Cerebellar nuclear complex (tissue), 1 donor: ENCODE results near the gene COL23A1.

Source experiments
- DNase-seq, 2 experiments: peaks; one replicate each; lab custom pipeline; 2025; lab: John Stamatoyannopoulos, UW

The COL23A1 gene

GRCh38 chr5:178532236-178532635 lies 58.0 kb downstream of the COL23A1 start:
- DNase-seq: no peak

GRCh38 chr5:178531786-178532185 lies 58.4 kb downstream of the COL23A1 start:
- DNase-seq: no peak

DNA sequence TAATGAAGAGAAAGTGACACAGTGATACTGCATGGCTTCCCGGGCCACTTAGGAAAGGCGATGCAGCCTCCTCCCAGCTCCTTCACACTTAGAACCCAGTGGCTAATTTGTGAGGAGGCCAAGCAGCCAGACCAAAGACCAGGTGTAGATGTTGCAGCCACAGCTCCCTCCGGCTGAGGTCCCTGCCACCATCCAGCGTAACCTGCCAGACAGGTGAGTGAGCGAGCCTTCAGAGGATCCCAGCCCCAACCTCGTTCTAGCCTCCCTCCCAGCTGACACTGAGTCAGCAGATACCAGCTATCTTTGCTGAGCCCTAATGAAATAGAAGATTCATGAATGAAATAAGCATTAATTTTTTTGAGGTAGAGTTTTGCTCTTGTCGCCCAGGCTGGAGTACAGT lies 59.7 kb downstream of the COL23A1 start:
- no peak for DNase-seq

DNA sequence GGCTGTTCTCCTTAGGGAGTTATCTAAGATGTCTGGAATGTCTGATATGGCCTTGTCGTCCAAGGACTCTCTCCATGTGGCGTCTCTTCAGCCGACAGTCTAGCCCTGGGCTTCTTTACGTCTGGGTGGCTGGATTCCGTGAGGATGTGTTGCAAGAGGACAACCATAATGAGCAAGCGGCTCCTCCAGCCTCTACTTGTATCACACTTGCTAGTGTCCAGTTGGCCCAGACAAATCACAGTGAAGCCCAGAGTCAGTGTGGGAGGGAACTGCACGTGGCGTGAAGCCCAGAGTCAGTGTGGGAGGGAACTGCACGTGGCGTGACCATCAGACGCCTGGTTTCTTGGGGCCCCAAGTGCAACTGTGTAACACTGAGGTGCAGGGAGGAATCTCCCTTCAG lies 61.1 kb downstream of the COL23A1 start:
- DNase-seq: no peak

DNA sequence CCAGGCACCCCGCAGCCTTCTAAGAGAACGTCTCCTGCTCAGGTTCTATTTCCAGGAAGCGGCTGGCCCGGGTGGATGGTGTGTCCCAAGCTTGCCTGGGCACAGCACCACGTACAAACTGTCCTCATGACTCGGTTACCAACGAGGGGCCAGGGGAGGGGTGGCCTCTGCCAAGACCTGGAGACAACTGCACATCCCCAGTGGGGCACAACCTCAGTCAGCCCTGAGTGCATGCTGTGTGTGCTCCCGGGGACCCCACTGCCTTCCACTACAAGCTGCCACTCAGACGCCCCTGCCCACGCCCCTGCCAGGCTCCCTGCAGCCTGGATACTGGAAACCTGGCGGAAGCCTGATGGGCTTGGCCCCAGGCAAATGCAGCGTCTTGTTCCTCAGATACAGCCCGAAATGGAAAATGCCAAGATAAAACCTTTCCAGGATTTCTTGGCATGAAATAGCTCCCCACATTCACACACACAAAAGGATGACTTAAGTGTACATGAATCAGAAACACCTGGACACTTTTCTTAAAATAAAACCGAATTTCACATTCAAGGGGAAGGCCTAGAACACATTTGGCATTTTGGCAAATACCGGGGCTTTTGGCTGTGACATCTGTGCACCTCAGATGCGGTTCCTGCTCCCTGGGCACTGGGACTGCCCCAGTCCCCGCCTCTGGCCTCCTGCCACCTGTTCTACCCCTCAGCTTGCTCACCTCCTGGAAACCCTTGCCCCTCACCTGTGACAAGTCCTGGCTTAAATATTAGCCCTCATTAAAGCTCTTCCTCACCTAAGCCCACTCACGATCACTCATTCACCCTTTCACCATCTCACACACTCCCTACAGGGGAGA lies 62.5 kb downstream of the COL23A1 start:
- DNase-seq: peak in 1 of 2 experiments; percentile 37

DNA sequence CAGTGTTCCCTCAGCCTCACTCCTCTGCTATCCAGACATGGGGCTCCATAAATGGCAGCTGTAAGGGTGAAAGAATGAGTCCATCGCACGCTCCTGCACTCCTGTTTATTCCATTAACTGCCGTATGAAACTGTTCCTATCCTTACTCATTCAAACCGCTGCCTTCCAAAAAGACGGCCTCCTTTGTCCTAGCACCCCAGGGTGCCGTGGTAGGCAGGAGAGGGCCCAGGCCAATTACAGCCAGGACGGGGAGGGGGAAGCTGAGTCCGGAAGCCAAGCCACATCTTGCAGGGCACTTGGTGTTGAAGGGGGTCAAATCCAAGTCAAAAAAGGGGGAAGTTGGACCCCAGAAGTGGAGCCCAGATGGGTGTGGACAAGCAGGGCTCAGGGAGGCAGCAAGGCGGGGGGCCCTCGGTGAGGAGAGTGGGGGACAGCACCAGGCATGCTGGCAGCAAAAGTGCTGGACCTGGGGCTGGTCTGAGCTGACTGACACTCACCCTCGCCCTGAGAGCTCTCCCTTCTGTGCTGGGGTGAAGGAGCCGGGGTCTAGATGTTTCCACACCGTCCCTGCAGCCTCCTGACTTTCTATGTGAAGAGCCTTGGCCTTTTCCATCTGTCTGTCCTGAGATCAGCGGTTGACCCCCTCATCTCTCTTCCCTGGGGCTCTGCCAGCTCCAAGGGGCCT lies 63.3 kb downstream of the COL23A1 start:
- DNase-seq: no peak

DNA sequence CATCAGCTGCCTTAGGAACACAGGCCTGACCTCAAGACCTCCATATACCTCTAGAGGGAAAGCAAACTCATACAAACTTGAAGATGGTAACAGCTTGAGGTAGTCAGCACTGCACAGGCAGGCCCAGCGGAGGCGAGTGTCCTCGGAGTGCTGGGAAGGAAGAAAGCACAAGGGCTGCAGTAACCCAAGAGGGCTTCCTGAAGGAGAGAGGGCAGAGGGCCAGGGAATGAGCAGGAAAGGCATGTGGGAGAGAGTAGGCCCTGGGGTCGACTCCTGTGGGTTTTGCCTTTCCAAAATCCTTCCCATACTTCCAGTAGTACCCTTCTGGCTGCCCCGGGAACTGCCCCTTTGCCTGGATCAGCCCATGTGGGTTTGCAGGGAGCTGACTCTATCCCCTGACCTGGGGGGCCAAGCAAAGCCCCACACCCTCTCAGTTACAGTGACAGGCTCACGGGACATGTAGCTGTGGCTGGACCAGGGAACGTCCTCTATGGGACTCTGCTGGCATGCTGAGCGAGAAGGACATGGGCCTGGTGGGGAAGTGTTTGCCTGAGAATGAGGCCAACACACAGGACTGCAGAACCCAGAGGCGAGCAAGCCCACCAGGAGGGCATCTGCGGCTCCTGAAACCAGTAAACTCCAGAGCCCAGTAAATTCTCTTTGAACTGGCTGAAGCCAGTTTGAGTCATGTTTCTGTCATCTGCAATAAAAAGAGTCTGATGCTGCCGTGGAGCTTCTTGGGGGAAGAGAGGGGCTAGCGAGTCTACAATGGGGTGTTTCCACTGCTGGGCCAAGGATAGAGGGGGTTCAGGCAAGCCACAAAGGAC lies 64.1 kb downstream of the COL23A1 start:
- DNase-seq: no peak

DNA sequence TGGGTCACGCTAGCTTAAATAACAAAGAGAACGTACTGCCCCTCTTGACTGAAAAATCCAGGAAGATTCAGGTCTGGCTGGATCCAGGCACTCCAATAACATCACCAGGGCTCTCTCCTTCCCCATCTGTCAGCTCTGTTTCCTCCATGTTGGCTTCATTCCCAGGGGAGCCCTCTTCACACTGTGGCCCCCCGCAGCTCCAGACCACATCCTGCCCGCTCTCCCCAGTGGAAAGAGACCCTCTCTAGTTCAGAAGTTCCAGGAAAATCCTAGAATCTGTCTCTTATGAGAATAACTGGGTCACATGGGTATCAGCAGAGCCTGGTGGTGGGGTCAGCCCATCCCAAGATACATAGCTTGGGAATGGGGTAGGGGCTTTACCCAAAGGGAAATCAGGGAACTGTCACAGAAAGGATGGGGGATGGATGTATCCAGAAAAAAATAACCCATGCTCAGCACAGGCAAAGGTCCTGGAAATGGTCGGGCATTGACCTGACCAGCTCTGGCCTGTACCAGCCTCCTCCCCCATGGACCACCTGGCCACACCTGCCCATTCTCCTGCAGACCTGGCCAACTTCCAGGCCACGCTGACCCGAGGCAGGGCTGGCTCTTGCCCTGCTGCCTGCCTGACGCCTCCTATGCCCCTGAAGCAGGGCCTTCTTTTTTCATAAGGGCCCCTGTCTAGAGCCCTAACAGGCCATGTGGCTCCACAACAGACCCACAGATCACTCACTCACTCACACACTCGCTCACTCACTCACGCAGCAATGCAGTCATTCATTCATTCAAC lies 65.9 kb downstream of the COL23A1 start:
- DNase-seq: no peak

DNA sequence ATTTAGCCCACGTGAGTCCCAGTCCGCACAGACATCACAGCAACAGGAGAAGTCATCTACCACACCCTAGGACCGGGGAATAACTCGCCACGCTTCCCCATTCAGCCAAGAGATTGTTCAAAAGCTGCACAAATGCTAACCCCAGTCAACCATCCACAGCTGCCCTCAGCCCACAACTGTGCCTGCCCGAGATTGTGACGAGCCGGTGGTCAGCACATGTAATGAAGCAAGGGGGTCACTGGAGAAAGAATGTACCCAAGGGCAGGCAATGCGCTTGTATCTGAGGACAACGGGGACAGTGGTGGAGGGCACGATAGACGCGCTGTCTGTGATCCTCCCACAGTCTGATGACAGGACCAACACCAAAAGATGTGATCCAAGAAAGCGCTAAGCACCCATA lies 67.8 kb downstream of the COL23A1 start:
- no peak for DNase-seq

DNA sequence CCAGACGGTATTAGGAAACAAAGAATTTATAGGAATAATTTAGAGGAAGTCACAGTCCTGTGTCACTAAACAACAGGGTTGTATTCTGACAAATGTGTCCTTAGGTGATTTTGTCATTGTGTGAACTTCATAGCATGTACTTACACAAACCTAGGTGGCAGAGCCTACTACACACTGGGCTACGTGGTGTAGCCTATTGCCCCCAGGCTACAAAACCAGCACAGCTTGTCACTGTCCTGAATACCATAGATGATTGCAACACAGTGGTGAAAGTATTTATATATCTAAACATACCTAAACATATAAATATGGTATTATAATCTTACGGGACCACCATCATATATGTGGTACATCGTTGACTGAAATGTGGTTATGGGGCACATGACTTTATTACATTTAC lies 69.3 kb downstream of the COL23A1 start:
- no peak for DNase-seq

GRCh38 chr5:178519804-178520203 lies 70.4 kb downstream of the COL23A1 start:
- no peak for DNase-seq

DNA sequence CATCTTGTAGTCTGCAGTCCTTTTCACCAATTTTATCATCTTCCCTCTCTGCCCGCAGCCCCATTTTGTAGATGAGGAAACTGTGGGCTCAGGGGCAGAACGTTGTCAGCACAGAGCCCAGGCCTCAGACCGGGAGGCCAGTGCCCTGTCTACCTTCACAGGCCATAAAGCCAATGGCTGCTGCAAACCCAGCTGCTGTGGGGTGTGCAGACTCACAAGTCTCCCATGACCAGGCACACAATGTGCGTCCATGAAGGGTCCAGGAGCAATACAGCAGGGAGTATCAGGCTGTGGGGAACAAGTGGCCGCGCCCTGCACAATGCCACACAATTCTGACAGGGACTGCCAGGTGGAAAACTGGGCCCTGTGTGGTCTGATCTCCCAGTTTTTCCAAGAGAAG lies 71.0 kb downstream of the COL23A1 start:
- no peak for DNase-seq

DNA sequence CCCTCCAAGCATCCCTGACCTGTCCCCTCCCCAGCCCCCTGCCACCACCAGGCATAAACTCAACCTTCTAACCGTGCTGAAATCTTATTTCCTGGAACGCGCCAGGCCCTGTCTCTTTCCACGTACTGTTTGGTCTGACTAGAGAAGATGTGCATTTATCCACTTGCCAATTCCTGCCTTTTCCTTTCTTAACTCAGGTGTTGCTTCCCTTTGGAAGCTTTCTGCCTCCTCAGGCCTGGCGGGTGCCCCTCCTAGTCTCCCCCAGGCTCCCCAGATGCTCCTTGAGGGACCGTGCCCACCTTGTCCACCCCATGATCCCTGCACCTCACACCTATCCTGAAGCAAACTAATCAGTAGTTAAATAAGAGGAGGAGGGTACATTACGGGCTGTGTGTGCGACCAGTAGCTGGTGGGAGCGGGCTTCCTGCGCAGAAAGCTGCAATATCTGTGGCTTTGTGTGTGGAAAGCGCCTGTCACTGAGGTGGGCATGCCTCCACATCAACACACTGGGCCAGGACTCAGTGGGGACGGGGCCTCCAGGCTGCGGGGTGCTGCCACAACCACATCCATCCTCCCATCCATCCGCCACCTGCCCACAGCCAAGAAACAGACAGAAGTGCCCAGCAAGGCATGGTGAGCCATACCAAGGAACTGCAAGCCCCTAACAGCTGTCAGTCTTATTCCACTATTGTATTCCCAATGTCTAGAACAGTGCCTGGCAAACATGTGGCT lies 73.5 kb downstream of the COL23A1 start:
- DNase-seq: no peak

DNA sequence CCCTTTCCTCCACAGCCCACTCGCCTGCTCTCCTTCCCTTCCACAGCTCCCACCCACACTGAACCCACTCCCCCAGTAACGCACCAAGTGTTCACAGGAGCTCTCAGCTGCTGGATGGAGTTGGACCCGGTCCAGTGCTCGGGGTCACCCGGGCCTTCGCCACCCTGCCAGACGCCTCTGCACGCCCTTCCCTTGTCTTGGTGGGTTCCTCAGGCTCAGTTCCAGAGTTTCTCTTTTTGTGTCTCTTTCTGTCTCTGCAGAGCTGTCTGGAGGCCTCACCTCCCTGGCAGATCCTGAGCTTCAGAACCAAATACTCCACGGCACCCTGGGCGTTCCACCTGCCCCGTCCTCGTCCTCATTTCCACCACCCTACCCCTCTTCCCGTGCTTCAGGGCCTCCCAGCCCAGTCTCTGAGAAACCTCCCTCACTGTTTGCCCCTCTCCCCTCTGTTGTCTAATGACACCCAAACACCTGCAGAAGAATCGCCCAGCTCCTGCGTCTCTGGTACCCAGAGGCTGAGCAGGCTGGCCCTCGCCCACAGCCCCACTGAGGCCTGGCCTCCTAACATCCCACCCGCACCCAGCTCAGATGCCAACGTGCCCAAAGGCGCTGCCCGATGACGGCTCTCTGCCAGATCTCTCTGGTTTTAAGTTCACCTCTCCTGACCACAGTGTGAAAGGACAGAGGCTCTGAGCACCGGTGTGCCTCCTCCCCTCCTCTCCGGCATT lies 74.3 kb downstream of the COL23A1 start:
- DNase-seq: no peak

DNA sequence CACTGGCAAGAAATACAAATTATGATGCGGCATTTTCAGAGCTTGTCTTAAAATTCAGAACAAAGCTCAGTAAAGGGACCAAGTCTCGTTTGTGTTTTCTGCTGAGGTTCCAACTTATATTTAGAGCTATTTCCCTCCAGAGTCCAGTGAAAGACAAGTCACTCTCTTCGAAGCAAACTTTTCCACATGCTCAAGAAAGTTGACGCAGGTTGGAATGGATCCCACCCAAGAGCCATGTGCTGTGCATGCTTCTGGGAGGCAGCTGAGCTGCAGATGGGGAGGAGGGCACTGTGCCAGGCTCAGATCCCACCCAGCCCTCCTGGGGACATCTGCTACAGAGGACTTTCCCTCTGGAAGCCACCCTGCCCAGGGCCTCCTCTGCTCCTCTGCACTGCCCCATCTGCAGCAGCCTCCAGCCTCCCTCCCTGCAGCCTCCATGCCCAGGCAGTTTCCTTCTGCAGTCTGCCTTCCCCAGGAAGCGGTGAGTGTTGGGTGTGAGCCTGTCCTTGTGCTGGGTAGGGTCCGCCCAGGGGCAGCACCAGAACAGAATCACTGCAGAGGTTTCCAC lies 75.3 kb downstream of the COL23A1 start:
- DNase-seq: no peak

- no peak for DNase-seq
Observed at GRCh38 chr5:178511172-178511571, 79.0 kb downstream of the COL23A1 start.

GRCh38 chr5:178509491-178510057 lies 80.6 kb downstream of the COL23A1 start:
- no peak for DNase-seq

DNA sequence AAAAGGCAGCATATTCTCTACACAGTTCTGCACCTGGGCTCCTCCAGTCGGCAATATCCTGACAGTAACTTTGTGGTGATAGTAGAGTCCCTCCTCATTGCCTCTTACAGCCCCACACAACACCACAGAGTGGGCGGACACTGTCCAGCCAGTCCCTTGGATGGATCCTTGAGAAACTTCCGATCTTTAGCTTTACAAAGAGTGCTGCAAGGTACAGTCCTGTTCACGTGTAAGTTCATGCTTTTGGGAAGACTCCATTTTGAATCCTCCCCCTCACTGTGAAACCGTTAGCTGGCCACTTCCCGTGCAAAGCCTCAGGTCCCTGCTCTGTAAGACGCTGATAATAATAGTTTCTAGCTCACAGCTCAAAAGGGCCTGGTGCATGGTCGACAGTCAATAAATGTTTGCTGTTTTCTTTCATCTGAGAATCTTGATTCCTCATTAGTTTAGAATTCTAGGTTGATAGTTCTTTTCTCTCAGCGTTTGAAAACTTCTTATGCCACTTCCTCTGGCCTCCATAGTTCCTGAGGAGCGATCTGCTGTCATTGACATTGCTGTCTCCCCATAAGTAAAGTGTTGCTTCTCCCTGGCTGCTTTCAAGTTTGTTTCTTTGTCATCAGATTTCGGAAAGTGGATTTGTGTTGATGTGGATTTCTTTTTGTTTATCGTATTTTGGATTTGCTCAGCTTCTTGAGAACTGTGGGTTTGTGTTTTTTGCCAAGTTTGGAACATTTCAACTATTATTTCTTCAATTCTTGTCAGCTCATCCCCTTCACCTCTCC lies 82.9 kb downstream of the COL23A1 start:
- no peak for DNase-seq
